ENCODE results near the gene SMIM35.

The SMIM35 gene

DNA sequence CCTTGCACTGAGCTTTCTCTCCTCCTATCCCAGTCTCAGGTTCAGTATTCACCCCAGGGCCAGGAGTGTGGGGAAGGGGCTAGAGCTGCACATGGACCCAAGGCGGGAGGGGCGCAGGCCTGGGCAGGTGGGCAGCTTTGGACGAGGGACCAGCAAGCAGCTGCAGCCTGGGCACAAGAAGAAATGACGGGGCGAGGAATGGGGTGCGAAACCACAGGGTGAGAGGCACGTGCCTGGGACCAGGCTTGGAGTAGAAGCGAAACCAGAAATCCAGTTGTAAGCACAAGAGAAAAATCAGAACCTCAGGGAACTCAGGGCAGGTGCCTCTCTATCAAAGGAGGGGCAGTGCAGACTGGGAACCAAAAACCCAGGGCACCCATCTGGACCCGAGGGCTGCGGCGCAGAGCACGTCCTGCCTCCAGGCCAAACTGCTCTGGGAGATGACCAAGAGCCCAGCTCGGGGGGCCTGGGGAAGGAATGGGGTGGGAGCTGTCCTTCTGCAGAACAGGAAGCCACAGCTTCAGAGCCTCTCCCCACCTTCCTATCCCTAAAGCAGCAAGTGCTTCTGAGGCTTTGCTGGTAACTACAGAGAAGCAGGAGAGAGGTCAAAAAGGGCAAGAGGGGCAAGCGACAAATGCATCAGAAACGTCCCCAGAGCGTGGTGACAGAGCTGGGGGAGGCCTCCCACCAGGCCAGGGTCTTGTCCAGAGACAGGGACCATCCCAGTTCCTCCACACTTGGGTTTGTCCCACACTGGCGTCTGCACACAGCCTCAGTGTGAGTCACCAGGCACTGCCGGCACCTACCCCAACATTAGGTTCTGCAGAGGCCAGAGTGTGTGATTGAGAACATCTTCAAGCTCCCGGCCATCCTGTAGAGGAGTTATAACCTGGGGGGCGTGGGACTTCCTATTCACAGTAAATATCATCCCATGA, 28.2 kb downstream of the SMIM35 start:
- DNase-seq (ENCODE audit: low read depth) = no peak
- no peak overlapping the region for H3K4me3 ChIP-seq (ENCODE audit: low read length)
- TF ChIP-seq, protein P1, sequence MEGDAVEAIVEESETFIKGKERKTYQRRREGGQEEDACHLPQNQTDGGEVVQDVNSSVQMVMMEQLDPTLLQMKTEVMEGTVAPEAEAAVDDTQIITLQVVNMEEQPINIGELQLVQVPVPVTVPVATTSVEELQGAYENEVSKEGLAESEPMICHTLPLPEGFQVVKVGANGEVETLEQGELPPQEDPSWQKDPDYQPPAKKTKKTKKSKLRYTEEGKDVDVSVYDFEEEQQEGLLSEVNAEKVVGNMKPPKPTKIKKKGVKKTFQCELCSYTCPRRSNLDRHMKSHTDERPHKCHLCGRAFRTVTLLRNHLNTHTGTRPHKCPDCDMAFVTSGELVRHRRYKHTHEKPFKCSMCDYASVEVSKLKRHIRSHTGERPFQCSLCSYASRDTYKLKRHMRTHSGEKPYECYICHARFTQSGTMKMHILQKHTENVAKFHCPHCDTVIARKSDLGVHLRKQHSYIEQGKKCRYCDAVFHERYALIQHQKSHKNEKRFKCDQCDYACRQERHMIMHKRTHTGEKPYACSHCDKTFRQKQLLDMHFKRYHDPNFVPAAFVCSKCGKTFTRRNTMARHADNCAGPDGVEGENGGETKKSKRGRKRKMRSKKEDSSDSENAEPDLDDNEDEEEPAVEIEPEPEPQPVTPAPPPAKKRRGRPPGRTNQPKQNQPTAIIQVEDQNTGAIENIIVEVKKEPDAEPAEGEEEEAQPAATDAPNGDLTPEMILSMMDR (conservative IDR thresholded peaks at IDR 0.05; ENCODE audit: low read depth, low read length) = no peak

DNA sequence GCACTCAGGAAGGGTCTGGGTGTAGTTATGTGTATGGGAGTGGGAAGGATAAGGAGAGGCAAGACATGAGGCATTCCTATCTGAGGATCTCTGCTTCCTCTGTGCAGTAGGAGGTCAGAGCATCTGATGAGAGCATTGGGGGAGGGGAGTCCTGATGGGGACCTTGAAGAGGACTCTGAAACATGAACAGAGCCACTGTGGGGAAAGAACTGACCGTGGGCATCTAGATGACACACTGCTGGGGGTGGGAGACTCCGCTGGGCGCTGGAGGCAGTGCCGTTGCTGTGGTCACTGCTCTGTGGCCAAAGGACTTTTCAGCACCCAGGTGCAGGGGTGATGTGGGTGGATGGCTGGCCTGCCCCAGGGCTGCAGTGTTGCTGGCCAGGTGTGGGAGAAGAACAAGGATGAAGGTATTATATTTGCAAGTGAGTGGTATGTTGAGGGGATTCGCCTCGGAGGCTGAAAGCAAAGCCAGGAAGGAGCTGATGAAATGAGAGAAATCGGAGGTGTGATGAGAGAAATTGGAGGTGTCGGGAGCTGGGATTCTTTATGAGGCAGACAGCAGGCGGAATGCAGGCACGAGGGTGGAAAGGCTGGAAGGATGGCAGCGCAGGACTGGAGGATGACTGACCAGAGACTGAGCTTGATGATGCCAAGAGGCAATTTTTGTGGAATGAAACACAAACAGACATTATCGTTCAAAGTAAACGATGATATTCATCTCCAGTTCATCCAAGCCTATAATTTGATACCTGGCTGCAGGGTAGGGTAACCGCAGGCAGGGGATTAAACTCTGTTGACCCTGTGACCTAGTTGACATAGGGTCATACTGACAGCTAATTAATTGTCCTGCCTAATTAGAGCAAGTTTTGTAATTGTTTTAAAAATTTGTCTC, 29.3 kb downstream of the SMIM35 start:
- H3K4me3 ChIP-seq (ENCODE audit: low read length) = no peak overlapping the region
- DNase-seq (ENCODE audit: low read depth) = no peak
- TF ChIP-seq, protein P1 (conservative IDR thresholded peaks at IDR 0.05; ENCODE audit: low read depth, low read length) = no peak

DNA sequence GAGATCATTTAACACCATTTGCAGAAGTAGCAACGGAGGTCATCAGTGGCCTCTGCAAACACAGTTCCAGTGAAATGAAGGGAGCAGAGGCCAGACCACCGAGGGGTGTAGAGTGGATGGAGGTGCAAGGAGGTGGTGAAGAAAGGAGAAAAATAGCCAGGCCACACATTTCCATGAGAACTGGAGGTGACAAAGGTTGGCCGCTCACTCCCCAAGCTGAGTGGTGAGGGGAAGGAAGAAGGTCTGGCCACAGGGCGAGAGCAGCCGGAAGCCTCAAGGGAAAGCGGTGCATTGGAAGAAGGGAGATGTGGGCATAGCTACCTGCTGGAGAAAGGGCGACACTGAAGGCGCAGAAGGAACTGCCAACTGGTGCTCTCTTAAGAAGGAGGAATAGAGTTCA, 30.0 kb downstream of the SMIM35 start:
- no peak overlapping the region for H3K4me3 ChIP-seq (ENCODE audit: low read length)
- no peak for DNase-seq (ENCODE audit: low read depth)
- TF ChIP-seq, protein P1 (conservative IDR thresholded peaks at IDR 0.05; ENCODE audit: low read depth, low read length) = no peak

DNA sequence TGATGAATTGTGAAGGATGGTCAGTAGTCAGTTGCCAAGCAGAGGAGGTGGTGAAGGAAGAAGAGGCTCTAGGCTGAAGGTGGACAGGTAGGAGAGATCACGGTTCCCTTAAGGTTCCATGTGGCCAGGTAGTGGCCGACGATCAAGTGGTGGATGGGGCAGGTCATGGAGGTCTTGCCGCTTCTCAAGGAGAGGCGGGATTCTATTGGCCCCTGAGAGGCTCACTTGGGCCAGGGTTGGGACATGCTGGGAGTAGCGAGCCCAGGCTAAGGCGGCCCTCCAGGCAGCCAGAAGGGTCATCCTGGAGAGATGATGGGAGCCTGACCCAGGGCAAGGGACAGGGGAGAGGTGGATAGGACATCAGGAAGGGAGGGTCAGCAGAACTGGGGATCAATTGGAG, 30.8 kb downstream of the SMIM35 start:
- no peak overlapping the region for H3K4me3 ChIP-seq (ENCODE audit: low read length)
- TF ChIP-seq, protein P1 (conservative IDR thresholded peaks at IDR 0.05; ENCODE audit: low read depth, low read length) = no peak

DNA sequence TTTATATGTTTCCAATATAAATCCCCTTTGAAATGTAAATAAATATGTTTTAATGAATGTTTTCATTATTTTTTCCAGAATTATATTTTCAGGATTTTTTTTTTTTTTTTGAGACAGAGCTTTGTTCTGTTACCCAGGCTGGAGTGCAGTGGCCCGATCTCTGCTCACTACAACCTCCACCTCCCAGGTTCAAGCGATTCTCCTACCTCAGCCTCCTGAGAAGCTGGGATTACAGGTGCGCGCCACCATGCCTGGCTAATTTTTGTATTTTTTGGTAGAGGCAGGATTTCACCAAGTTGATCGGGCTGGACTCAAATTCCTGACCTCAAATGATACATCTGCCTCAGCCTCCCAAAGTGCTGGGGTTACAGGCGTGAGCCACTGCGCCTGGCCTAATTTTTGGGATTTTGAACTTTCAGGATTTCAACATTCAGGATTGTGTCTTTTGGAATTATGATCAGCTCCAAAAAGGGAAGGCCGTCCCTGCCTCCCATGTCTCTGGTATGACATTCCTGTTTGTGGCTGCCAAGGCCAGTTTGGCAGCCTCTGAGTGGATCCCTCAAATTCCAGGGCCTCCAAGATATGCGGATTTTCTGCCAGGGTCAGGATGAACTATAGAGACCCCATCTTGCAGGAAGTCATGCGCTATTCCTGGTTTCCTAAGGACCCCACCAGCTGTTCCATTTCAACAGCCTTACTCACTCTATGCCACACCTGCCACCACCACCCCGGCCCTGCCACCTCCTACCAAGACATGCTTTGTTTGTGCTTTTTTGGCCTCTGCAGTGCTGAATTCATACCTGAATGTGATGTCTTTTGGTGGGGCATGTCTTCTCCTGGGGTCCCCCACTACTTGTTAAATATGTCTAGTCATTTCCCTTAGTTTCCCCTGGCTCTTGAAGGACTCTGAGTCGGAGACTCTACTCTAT, 31.8 kb downstream of the SMIM35 start:
- H3K4me3 ChIP-seq (ENCODE audit: low read length) = no peak overlapping the region
- TF ChIP-seq, protein P1 (conservative IDR thresholded peaks at IDR 0.05; ENCODE audit: low read depth, low read length) = no peak
- DNase-seq (ENCODE audit: low read depth) = no peak

More for the DNA sequence above, 30.8 kb downstream of the SMIM35 start:
- DNase-seq (ENCODE audit: low read depth) = no peak

DNA sequence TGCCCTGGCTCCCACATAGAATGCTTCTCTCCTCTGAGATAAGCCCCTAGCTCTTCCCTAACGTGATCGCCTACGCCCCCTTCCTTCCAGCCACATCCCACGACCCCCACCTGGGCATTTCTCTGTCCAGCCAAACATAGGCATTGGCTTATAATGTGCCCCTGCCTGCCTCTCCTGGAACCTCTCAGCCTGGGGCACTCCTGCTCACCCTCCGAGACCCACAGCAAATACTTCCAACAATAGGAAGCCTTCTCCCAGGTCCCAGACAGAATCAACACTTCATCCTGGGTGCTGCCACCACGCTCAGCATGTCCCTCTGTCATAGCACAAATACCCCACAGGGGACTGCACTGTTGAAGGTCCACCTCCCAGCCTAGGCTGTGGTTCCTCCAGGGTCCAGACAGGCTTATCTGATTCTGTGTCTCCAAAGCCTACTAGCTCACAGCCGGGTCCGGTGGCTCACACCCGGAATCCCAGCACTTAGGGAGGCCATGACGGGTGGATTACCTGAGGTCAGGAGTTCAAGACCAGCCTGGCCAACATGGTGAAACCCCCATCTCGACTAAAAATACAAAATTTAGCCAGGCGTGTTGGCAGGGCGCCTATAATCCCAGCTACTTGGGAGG, 34.1 kb downstream of the SMIM35 start:
- H3K4me3 ChIP-seq (ENCODE audit: low read length) = no peak overlapping the region
- DNase-seq (ENCODE audit: low read depth) = no peak
- TF ChIP-seq, protein P1 (conservative IDR thresholded peaks at IDR 0.05; ENCODE audit: low read depth, low read length) = no peak

Measured in retinal pigment epithelial cell (primary cell).